Stimulated activated memory B cell treated with anti-CD40 and anti-IgM and Interleukin-4, amounts not matched to agents 10 μg/mL and 1 μg/mL and 100 μg/mL, for 72 hours (primary cell): ENCODE data around the gene MICALL2.

Experiments
- ATAC-seq: fragments of 150-1000 bp; cut with Tn5 transposase; 2 replicates; pipeline ENCODE4 v1.10.0; 2021
- H3K27ac Mint-ChIP-seq: one replicate; pipeline ENCODE4 v1.8.0; 2022; ENCODE audit warnings: mild to moderate bottlenecking, mixed read lengths
- H3K27me3 Mint-ChIP-seq: one replicate; pipeline ENCODE4 v1.8.0; 2022; ENCODE audit warnings: mixed read lengths
- H3K36me3 Mint-ChIP-seq: one replicate; pipeline ENCODE4 v1.8.0; 2022; ENCODE audit warnings: mixed read lengths
- H3K4me1 Mint-ChIP-seq: one replicate; pipeline ENCODE4 v1.8.0; 2022; ENCODE audit warnings: mixed read lengths
- H3K4me3 Mint-ChIP-seq: one replicate; pipeline ENCODE4 v1.8.0; 2022; ENCODE audit warnings: mild to moderate bottlenecking, moderate library complexity, mixed read lengths
- H3K9me3 Mint-ChIP-seq: one replicate; pipeline ENCODE4 v1.8.0; 2022; ENCODE audit warnings: mixed read lengths

MICALL2 gene

DNA sequence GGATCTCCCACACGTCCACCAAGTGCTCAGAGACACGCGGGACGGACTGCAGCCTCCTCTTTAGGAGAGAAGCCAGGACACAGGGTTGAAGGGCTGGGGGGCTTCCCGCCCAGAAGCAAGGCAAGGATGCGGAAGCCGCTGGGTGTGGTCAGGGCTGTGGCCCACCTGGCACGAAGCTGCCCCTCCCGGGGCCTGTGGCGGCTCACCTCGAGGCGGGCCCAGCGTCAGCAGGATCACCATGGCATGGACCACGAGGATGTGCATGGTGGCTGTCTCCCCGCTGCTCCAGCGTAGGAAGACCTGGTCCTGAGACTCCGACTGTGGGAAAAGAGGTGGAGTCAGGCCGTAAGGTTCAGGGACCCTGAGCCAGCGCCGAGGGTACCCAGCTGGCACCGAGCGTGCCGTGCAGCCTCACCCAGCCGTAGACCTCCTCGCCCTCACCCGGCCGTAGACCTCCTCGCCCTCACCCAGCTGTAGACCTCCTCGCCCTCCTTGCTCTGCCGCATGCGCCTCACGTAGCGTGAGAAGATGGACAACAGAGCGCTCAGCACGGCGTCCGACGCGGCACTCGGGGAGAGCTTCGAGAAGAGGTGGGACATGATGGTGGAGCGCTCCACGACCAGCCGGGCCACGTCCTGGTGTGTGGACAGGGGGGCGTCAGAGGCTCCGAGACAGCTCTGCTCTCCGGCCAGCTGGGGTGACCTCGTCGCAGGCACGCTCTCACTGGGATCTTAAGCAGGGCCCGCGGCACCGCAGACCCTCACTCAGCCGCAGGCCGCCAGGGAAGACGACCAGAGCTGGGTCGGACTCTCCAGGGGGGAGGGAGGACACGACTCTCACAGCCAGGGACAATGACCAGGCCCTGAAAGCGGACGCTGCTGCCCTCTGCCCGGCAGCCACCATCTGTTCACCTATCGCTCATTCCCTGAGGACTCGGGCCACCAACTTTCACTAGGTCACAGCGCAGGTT lies 24.6 kb upstream of the MICALL2 start:
- peaks cover 56% of the 10 kb centered on the region for H3K36me3 Mint-ChIP-seq
- H3K27me3 Mint-ChIP-seq, result no peaks in the 10 kb centered on the region
- no peaks in the 10 kb centered on the region for H3K9me3 Mint-ChIP-seq
- ATAC-seq, result no peak
- H3K4me3 Mint-ChIP-seq, result no peak overlapping the region
- H3K27ac Mint-ChIP-seq, result no peak overlapping the region
- H3K4me1 Mint-ChIP-seq, result no peaks in the 10 kb centered on the region

- no peaks in the 10 kb centered on the region for H3K4me1 Mint-ChIP-seq
- H3K36me3 Mint-ChIP-seq, result peaks cover 49% of the 10 kb centered on the region
- H3K27me3 Mint-ChIP-seq, result no peaks in the 10 kb centered on the region
- H3K9me3 Mint-ChIP-seq, result no peaks in the 10 kb centered on the region
- H3K27ac Mint-ChIP-seq, result no peak overlapping the region
- no peak for ATAC-seq
- H3K4me3 Mint-ChIP-seq, result no peak overlapping the region
Observed at GRCh38 chr7:1483079-1483478, 23.8 kb upstream of the MICALL2 start.

DNA sequence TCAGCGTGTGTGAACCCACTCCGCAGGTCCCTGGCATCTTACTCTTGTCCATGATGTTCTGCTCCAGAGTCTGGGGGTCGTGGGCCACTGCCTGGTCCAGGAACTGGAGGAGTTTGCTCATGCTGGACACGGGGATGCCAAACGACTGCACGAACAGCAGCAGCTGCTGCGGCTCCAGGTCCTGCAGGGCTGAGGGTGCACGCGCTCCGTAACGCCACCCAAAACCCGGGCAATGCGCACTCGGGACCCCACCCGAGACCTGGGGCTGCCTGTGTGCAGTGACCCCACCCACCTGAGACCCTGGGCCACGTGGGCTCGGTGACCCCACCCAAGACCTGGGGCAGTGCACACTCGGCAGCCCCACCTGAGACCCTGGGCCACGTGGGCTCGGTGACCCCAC lies 22.0 kb upstream of the MICALL2 start:
- H3K27ac Mint-ChIP-seq, result no peak overlapping the region
- H3K9me3 Mint-ChIP-seq, result no peaks in the 10 kb centered on the region
- H3K27me3 Mint-ChIP-seq, result no peaks in the 10 kb centered on the region
- H3K4me1 Mint-ChIP-seq, result no peaks in the 10 kb centered on the region
- ATAC-seq, result no peak
- H3K4me3 Mint-ChIP-seq, result no peak overlapping the region
- peaks cover 44% of the 10 kb centered on the region for H3K36me3 Mint-ChIP-seq

- no peaks in the 10 kb centered on the region for H3K9me3 Mint-ChIP-seq
- no peaks in the 10 kb centered on the region for H3K4me1 Mint-ChIP-seq
- H3K4me3 Mint-ChIP-seq, result no peak overlapping the region
- no peaks in the 10 kb centered on the region for H3K27me3 Mint-ChIP-seq
- ATAC-seq, result no peak
- H3K27ac Mint-ChIP-seq, result no peak overlapping the region
- peaks cover 43% of the 10 kb centered on the region for H3K36me3 Mint-ChIP-seq
Observed at GRCh38 chr7:1480670-1481069, 21.4 kb upstream of the MICALL2 start.

DNA sequence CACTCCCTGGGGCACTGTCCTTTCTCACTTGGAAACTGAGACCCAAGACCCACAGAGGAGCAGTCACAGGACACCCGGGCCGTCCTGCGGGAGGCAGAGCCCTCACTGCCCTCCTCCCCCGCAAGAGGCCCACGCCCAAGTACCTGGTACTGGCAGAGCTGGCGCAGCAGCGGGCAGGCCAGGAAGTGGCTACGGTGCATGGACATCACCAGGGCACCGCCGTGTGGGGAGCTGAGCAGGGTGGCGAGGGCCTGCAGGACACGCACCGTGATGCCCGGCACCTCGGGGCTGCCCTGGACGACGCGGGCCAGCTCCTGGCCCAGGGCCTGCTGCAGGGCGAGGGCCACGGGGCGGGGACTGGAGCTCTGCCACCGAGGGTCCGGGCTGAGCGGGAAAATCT lies 20.0 kb upstream of the MICALL2 start:
- no peaks in the 10 kb centered on the region for H3K9me3 Mint-ChIP-seq
- H3K27ac Mint-ChIP-seq, result no peak overlapping the region
- no peaks in the 10 kb centered on the region for H3K27me3 Mint-ChIP-seq
- H3K36me3 Mint-ChIP-seq, result peaks cover 42% of the 10 kb centered on the region
- peaks cover 6% of the 10 kb centered on the region for H3K4me1 Mint-ChIP-seq
- no peak for ATAC-seq
- H3K4me3 Mint-ChIP-seq, result no peak overlapping the region

GRCh38 chr7:1478480-1478879 lies 19.2 kb upstream of the MICALL2 start:
- no peaks in the 10 kb centered on the region for H3K9me3 Mint-ChIP-seq
- no peak overlapping the region for H3K4me3 Mint-ChIP-seq
- H3K36me3 Mint-ChIP-seq, result peaks cover 39% of the 10 kb centered on the region
- H3K4me1 Mint-ChIP-seq, result peaks cover 6% of the 10 kb centered on the region
- no peak for ATAC-seq
- no peaks in the 10 kb centered on the region for H3K27me3 Mint-ChIP-seq
- H3K27ac Mint-ChIP-seq, result no peak overlapping the region

GRCh38 chr7:1476859-1477258 lies 17.6 kb upstream of the MICALL2 start:
- H3K36me3 Mint-ChIP-seq, result peaks cover 43% of the 10 kb centered on the region
- no peak overlapping the region for H3K4me3 Mint-ChIP-seq
- H3K27ac Mint-ChIP-seq, result no peak overlapping the region
- H3K27me3 Mint-ChIP-seq, result no peaks in the 10 kb centered on the region
- no peak for ATAC-seq
- H3K4me1 Mint-ChIP-seq, result peaks cover 6% of the 10 kb centered on the region
- H3K9me3 Mint-ChIP-seq, result no peaks in the 10 kb centered on the region

DNA sequence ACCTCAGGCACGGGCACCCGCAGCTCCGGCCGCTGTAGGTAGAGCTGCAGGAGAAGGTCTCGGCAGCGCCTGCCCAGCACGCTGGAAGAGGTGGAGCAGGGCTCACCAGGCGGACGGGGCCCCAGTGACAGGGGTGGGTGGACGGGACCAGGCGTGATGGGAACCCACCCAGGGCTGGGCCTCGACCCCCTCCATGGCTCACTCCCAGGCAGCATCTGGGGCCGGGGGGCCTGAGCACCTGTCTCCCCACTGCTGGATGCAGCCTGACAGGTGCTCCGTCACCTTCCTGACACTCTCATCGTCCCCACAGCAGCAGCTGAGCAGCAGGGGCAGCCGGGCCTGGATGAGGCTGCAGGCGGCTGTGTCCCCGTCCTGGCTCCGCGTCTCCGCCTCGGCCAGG lies 16.7 kb upstream of the MICALL2 start:
- no peaks in the 10 kb centered on the region for H3K27me3 Mint-ChIP-seq
- no peak overlapping the region for H3K27ac Mint-ChIP-seq
- H3K36me3 Mint-ChIP-seq, result peaks cover 42% of the 10 kb centered on the region
- no peaks in the 10 kb centered on the region for H3K9me3 Mint-ChIP-seq
- no peak for ATAC-seq
- no peak overlapping the region for H3K4me3 Mint-ChIP-seq
- H3K4me1 Mint-ChIP-seq, result peaks cover 6% of the 10 kb centered on the region

DNA sequence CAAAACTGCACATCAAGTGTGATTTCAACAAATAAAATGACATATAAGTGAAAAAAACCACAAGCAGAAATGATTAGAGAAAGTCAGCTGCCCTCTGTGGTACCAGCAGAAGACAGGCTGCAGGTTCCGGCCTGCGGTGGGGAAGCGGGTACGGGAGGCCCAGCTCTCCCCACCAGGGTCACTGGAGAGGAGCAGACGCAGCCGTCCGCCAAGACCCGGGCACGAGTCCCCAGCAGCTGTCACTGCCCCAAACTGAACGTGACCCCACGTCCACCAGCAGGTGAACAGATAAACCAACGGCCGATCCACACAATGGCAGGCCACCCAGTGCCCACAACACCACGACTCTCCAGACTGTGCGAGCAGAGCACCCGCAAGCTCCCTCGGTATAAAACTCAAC lies 16.1 kb upstream of the MICALL2 start:
- Mint-ChIP-seq H3K27me3 (no peaks in the 10 kb centered on the region), H3K4me3 (no peak overlapping the region), H3K9me3 (no peaks in the 10 kb centered on the region), H3K4me1 (peaks cover 6% of the 10 kb centered on the region), H3K27ac (no peak overlapping the region), H3K36me3 (peaks cover 42% of the 10 kb centered on the region)
- no peak for ATAC-seq

DNA sequence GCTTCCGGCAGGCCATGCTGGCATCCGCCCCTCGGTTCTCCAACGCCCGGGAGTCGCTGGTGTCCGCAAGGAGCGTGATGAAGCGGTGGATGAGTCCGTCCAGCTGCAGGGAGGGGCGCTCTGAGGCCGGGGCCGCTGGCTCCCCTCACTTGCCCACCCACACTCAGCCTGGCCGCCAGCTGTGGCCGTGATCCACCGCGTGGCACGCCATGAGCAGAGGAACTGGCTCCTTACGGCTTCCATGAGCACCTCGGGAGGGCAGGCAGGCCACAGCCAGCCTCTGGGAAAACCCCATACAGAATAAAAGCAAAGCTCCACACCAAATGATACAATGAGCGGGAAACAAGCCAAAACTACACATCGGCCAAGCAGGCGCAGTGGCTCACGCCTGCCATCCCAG lies 15.5 kb upstream of the MICALL2 start:
- H3K27ac Mint-ChIP-seq, result no peak overlapping the region

DNA sequence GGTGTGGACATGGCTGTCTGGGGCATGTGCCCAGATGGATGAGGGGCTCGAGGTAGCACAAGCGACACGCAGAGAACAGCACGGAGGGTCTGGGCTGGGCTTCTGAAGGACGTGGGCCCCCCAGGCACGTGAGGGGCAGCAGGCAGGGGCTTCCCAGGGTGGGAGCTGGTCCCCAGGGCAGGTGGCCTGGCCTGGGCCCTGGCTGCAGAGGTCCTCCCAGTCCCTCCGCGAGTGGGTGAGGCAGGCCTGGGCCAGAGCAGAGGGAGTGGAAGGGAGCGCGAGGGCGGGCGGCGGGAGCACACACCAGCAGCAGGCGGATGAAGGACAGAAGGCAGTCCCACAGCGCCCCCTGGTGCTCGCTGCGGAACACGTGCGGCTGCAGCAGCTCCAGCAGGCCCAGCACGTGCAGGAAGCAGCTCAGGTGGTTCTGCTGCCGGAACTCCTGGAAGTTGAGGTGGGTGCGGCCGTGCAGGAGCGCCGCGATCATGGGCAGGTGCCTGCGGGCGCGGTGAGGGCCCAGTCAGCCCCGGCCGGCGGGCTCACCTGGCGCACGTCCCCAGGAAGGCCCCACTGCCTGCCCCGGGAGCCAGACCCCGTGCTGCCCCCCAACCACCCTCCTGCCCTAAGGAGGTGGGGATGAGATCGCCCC lies 14.7 kb upstream of the MICALL2 start:
- no peak overlapping the region for H3K27ac Mint-ChIP-seq
- H3K4me1 Mint-ChIP-seq, result peaks cover 6% of the 10 kb centered on the region
- H3K36me3 Mint-ChIP-seq, result peaks cover 42% of the 10 kb centered on the region
- H3K27me3 Mint-ChIP-seq, result no peaks in the 10 kb centered on the region
- H3K9me3 Mint-ChIP-seq, result no peaks in the 10 kb centered on the region
- H3K4me3 Mint-ChIP-seq, result no peak overlapping the region
- ATAC-seq, result peak; percentile 58

More for the DNA sequence above, 15.5 kb upstream of the MICALL2 start:
- H3K9me3 Mint-ChIP-seq, result no peaks in the 10 kb centered on the region
- H3K4me3 Mint-ChIP-seq, result no peak overlapping the region
- H3K4me1 Mint-ChIP-seq, result peaks cover 6% of the 10 kb centered on the region
- no peak for ATAC-seq
- H3K27me3 Mint-ChIP-seq, result no peaks in the 10 kb centered on the region
- peaks cover 42% of the 10 kb centered on the region for H3K36me3 Mint-ChIP-seq

GRCh38 chr7:1470901-1471300 lies 11.6 kb upstream of the MICALL2 start:
- H3K4me1 Mint-ChIP-seq, result peaks cover 11% of the 10 kb centered on the region
- H3K9me3 Mint-ChIP-seq, result no peaks in the 10 kb centered on the region
- no peak overlapping the region for H3K27ac Mint-ChIP-seq
- H3K27me3 Mint-ChIP-seq, result no peaks in the 10 kb centered on the region
- ATAC-seq, result no peak
- peaks cover 31% of the 10 kb centered on the region for H3K36me3 Mint-ChIP-seq
- no peak overlapping the region for H3K4me3 Mint-ChIP-seq

DNA sequence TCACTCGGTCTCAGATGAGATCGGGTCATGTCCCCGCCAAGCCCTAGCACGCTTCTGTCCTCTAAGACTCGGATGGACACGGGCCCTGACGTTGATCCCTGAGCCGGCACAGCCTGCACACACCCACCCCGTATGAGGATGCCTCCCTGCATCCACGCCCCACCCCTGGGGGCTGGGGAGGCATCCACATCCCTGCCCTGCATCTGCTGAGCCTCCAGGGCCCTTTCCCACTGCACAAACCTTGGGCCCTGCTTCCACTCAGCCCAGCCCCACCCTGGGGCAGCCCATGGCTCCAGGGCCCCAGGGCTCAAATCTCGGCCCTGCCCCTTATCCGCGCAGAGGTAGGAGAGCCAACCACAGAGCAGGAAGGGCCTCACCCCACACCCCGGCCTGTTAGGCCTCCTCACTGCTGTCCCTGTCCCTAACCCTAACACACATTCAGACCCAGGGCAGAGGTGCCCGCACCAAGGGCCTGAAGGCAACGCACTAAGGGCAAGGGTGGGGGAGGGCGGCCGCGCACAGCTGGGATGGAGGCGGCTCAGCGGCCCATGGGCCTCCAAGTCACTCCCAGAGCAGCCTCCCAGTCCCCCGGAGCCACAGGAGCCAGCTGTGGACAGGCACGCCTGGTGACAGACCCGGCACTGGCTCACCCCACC lies 9.5 kb upstream of the MICALL2 start:
- no peak overlapping the region for H3K27ac Mint-ChIP-seq
- H3K36me3 Mint-ChIP-seq, result peaks cover 19% of the 10 kb centered on the region
- no peaks in the 10 kb centered on the region for H3K9me3 Mint-ChIP-seq
- H3K4me3 Mint-ChIP-seq, result no peak overlapping the region
- no peak for ATAC-seq
- H3K27me3 Mint-ChIP-seq, result no peaks in the 10 kb centered on the region
- peaks cover 5% of the 10 kb centered on the region for H3K4me1 Mint-ChIP-seq

GRCh38 chr7:1468203-1468602 lies 8.9 kb upstream of the MICALL2 start:
- peaks cover 13% of the 10 kb centered on the region for H3K36me3 Mint-ChIP-seq
- H3K4me1 Mint-ChIP-seq, result peaks cover 5% of the 10 kb centered on the region
- no peak for ATAC-seq
- H3K27ac Mint-ChIP-seq, result no peak overlapping the region
- H3K27me3 Mint-ChIP-seq, result no peaks in the 10 kb centered on the region
- no peak overlapping the region for H3K4me3 Mint-ChIP-seq
- H3K9me3 Mint-ChIP-seq, result no peaks in the 10 kb centered on the region

DNA sequence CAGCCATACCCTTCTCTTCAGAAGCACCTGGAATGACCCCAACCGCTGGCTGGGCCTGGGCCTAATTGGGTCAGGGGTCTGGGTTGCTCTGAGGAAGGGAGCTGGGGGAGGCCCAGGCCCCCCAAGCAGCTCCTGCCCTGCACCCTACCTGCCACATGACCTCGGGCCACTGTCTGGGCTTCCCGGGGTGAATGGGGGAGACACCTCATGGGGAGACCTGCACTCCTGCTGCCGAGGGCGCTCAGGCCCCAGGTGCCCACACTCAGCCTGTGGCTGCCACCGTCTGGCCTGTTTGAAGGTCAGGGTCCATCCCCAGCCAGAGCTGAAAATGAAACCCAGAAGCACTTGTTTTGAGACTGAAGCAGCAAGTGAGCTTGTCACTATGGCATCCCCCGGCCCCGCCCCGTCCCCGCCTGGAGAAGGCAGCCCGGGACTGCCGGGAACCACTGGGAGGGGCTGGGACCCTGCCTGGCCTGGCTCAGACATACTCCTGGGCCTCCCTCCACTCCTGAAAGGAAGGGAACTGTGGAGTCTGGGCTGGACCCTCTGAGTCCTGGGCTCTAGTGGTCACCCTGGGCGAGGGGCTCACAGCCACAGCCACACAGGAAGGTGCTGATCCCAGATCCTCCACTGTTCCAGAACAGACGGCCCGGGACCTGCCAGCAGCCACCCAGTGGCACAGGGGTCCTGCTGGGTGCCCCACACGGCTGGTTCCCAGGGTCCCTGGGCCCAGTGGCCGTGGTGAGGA lies 7.4 kb upstream of the MICALL2 start:
- H3K9me3 Mint-ChIP-seq, result no peaks in the 10 kb centered on the region
- peak overlapping the region; percentile 2 for H3K27ac Mint-ChIP-seq
- no peaks in the 10 kb centered on the region for H3K36me3 Mint-ChIP-seq
- peaks cover 5% of the 10 kb centered on the region for H3K4me1 Mint-ChIP-seq
- peak; percentile 1 for ATAC-seq
- no peaks in the 10 kb centered on the region for H3K27me3 Mint-ChIP-seq
- H3K4me3 Mint-ChIP-seq, result no peak overlapping the region
